Measurements from ENCODE around the gene TIFAB.

- no peak for TF ChIP-seq SUZ12 (IDR thresholded peaks at IDR 0.05; ENCODE audit: extremely low read depth, insufficient read depth, insufficient read length)
- TF ChIP-seq YY1 (IDR thresholded peaks at IDR 0.05; ENCODE audit: insufficient read depth, insufficient read length): no peak
- TF ChIP-seq ZNF274 (IDR thresholded peaks at IDR 0.05; ENCODE audit: low read depth, low read length): no peak
Observed at GRCh38 chr5:135457424-135458071, 5.4 kb upstream of the TIFAB start.
